Neural cell (in vitro differentiated cells): Measurements from ENCODE around the gene PRDX5.
A peak's percentile ranks its signal among the peaks of the same experiment; 100 is the strongest.

Experiments used
- CTCF ChIP-seq: fragments of 450-650 bp; IDR thresholded peaks from 2 replicates; pipeline ENCODE4 v1.5.1; 2014; ENCODE audit warnings: antibody characterized with exemption, mild to moderate bottlenecking, moderate library complexity; ENCODE audit not compliant: poor library complexity, severe bottlenecking
- EZH2 ChIP-seq: fragments of 200-600, 300-800 bp; shearing (Covaris generic), sonication (generic); IDR thresholded peaks from 2 replicates; pipeline ENCODE4 v1.6.1; 2014; ENCODE audit warnings: antibody characterized with exemption, low read length, borderline replicate concordance, mild to moderate bottlenecking; ENCODE audit not compliant: insufficient read depth, poor library complexity, severe bottlenecking
- POLR2AphosphoS5 ChIP-seq: IDR thresholded peaks from 2 replicates; pipeline ENCODE4 v1.6.1; 2012
- TAF1 ChIP-seq: IDR thresholded peaks from 2 replicates; pipeline ENCODE4 v1.6.1; 2012; ENCODE audit warnings: low read depth

GRCh38 chr11:64358907-64359711 is 41.2 kb downstream of the PRDX5 start, which contains the start of gene RPS6KA4:
- no peak for TF ChIP-seq EZH2
- no peak for TF ChIP-seq TAF1
- TF ChIP-seq POLR2AphosphoS5: no peak
- TF ChIP-seq CTCF: peak; percentile 18
